GM18868 (cell line): ENCODE measurements around the gene SDHAF3.
A peak's percentile ranks its signal among the peaks of the same experiment; 100 is the strongest.
"Not testable (repeated sequence)": the region's sequence is repeated elsewhere in the genome, so short reads cannot be mapped to it uniquely, and the experiment has no call there.

Source experiments
- ATAC-seq: cut with Tn5 transposase; IDR thresholded peaks from one replicate; pipeline ENCODE4 v1.9.1; 2021; ENCODE audit warnings: mild to moderate bottlenecking, moderate library complexity; ENCODE audit not compliant: unreplicated experiment

SDHAF3 gene

GRCh38 chr7:97120713-97121457 is 3.4 kb downstream of the SDHAF3 start:
- no peak for ATAC-seq

GRCh38 chr7:97123115-97123514 is 5.6 kb downstream of the SDHAF3 start:
- ATAC-seq = not testable (repeated sequence)

- no peak for ATAC-seq
Observed at GRCh38 chr7:97126483-97127171, 9.1 kb downstream of the SDHAF3 start.

GRCh38 chr7:97128736-97129135 is 11.2 kb downstream of the SDHAF3 start:
- ATAC-seq = no peak

- ATAC-seq = no peak
Observed at GRCh38 chr7:97130417-97131139, 13.1 kb downstream of the SDHAF3 start.

GRCh38 chr7:97133159-97133558 is 15.7 kb downstream of the SDHAF3 start:
- ATAC-seq = no peak

- no peak for ATAC-seq
Observed at GRCh38 chr7:97138830-97139229, 21.3 kb downstream of the SDHAF3 start.

- ATAC-seq = peak; percentile 63
Observed at GRCh38 chr7:97145068-97145467, 27.6 kb downstream of the SDHAF3 start.

GRCh38 chr7:97149843-97150242 is 32.3 kb downstream of the SDHAF3 start:
- no peak for ATAC-seq

- ATAC-seq = no peak
Observed at GRCh38 chr7:97155897-97156418, 38.5 kb downstream of the SDHAF3 start.

- ATAC-seq = not testable (repeated sequence)
Observed at GRCh38 chr7:97159984-97160383, 42.5 kb downstream of the SDHAF3 start.

GRCh38 chr7:97161609-97162008 is 44.1 kb downstream of the SDHAF3 start:
- ATAC-seq = not testable (repeated sequence)

GRCh38 chr7:97166308-97166707 is 48.8 kb downstream of the SDHAF3 start:
- ATAC-seq = no peak

- no peak for ATAC-seq
Observed at GRCh38 chr7:97167176-97167575, 49.7 kb downstream of the SDHAF3 start.

- no peak for ATAC-seq
Observed at GRCh38 chr7:97167749-97168148, 50.3 kb downstream of the SDHAF3 start.

GRCh38 chr7:97174303-97174702 is 56.8 kb downstream of the SDHAF3 start:
- no peak for ATAC-seq

- peak; percentile 91 for ATAC-seq
Observed at GRCh38 chr7:97179454-97180104, 62.1 kb downstream of the SDHAF3 start.

GRCh38 chr7:97187067-97187466 is 69.6 kb downstream of the SDHAF3 start:
- no peak for ATAC-seq

GRCh38 chr7:97196174-97196573 is 78.7 kb downstream of the SDHAF3 start:
- ATAC-seq = not testable (repeated sequence)

GRCh38 chr7:97198596-97198995 is 81.1 kb downstream of the SDHAF3 start:
- no peak for ATAC-seq

GRCh38 chr7:97200018-97200417 is 82.5 kb downstream of the SDHAF3 start:
- no peak for ATAC-seq
